Panc1 (cell line): ENCODE measurements around the gene FSTL4. TPM values are rescaled to one million over a fixed set of nuclear protein-coding genes. Genes with fewer than 3 reads are reported as not detected.

Source experiments
- ATAC-seq: fragments of 200-7000 bp; cut with Tn5 transposase; 2 replicates; pipeline ENCODE4 v1.9.1; 2020; ENCODE audit warnings: mild to moderate bottlenecking, moderate library complexity
- BruUV-seq: library from RNA; stranded (reverse); fragments of 400-500 nt; replicated peaks from 2 replicates; lab custom pipeline; 2021; lab: Mats Ljungman, UMichigan
- CTCF ChIA-PET: fragments of 300-600 bp; sonication (Branson Sonifier 250); formaldehyde crosslinking; loops from one replicate; lab custom pipeline; 2022; ENCODE audit warnings: antibody characterized with exemption; lab: Charles Lee
- POLR2A ChIA-PET: fragments of 300-600 bp; sonication (Branson Sonifier 250); formaldehyde crosslinking; loops from one replicate; lab custom pipeline; 2022; ENCODE audit warnings: antibody characterized with exemption; lab: Charles Lee
- DNase-seq: peaks from one replicate; pipeline ENCODE4 v3.0.0-alpha.2; 2010; ENCODE audit warnings: low read depth, low spot score
- H3K27ac ChIP-seq: 2 replicates; pipeline ENCODE4 v1.5.1; 2011; ENCODE audit warnings: mild to moderate bottlenecking, low read length, inconsistent platforms
- H3K27me3 ChIP-seq: fragments of 200-500 bp; sonication (Bioruptor generic); 2 replicates; pipeline ENCODE4 v1.6.0; 2014; ENCODE audit warnings: low read length, inconsistent platforms; ENCODE audit not compliant: control insufficient read depth, insufficient read depth
- H3K36me3 ChIP-seq: fragments of 200-500 bp; sonication (Bioruptor generic); 2 replicates; pipeline ENCODE4 v1.5.1; 2014; ENCODE audit warnings: inconsistent platforms, mild to moderate bottlenecking, low read length, moderate library complexity; ENCODE audit not compliant: control insufficient read depth, insufficient read depth
- H3K4me1 ChIP-seq: 2 replicates; pipeline ENCODE4 v1.5.1; 2011; ENCODE audit warnings: inconsistent platforms, mild to moderate bottlenecking, low read length, moderate library complexity; ENCODE audit not compliant: control insufficient read depth, insufficient read depth
- H3K4me3 ChIP-seq, 2 experiments: 2 replicates each; pipeline ENCODE4 v1.5.1; 2011 to 2012; ENCODE audit warnings: low read depth in 2 of 2, low read length in 2 of 2, mild to moderate bottlenecking in 2 of 2, inconsistent platforms in 1 of 2, moderate library complexity in 1 of 2
- H3K9me3 ChIP-seq: fragments of 200-500 bp; sonication (Bioruptor generic); 2 replicates; pipeline ENCODE4 v1.5.1; 2014; ENCODE audit warnings: low read depth, mild to moderate bottlenecking, inconsistent platforms, low read length, moderate library complexity; ENCODE audit not compliant: control insufficient read depth, insufficient read depth
- POLR2AphosphoS5 ChIP-seq: IDR thresholded peaks from 2 replicates; pipeline ENCODE4 v1.6.1; 2012; ENCODE audit warnings: mild to moderate bottlenecking, low read depth, low read length, moderate library complexity
- SIN3A ChIP-seq: IDR thresholded peaks from 2 replicates; pipeline ENCODE4 v1.6.1; 2012; ENCODE audit warnings: low read depth, mild to moderate bottlenecking, low read length, moderate library complexity, borderline replicate concordance; ENCODE audit not compliant: insufficient read depth
- TCF7L2 ChIP-seq: IDR thresholded peaks from 2 replicates; pipeline ENCODE4 v1.6.1; 2011; ENCODE audit warnings: mild to moderate bottlenecking, low read depth, low read length, inconsistent platforms
- in situ Hi-C: cut with HindIII; loops from 2 replicates; pipeline ENCODE4 v1.10.0; 2016; ENCODE audit warnings: low sequenced_read_pairs, low pct_unique_long_range_greater_than_20kb
- intact Hi-C: fragments of 100-400 bp; cut with micrococcal nuclease; formaldehyde crosslinking; loops from one replicate; pipeline ENCODE4 v1.10.0; 2022; ENCODE audit not compliant: unreplicated experiment
- total RNA-seq: library from RNA; stranded (reverse); gene quantifications from one replicate; pipeline ENCODE4 v1.2.1, GENCODE V29; 2021; ENCODE audit not compliant: unreplicated experiment
- TF ChIP-seq, protein P1 (sequence below), 2 experiments: IDR thresholded peaks; 2 replicates each; pipeline ENCODE4 v1.6.1; 2011 to 2012; ENCODE audit warnings: low read depth in 2 of 2, control low read depth in 1 of 2, low read length in 1 of 2, mild to moderate bottlenecking in 1 of 2, moderate library complexity in 1 of 2; ENCODE audit not compliant: insufficient read depth in 1 of 2
- TF ChIP-seq, protein P2 (sequence below): fragments of 450-650 bp; IDR thresholded peaks from 2 replicates; pipeline ENCODE4 v1.5.1; 2017; ENCODE audit warnings: mild to moderate bottlenecking

The FSTL4 gene
- total RNA-seq, 1 experiment from 2014 or later, result 0.18 TPM

DNA sequence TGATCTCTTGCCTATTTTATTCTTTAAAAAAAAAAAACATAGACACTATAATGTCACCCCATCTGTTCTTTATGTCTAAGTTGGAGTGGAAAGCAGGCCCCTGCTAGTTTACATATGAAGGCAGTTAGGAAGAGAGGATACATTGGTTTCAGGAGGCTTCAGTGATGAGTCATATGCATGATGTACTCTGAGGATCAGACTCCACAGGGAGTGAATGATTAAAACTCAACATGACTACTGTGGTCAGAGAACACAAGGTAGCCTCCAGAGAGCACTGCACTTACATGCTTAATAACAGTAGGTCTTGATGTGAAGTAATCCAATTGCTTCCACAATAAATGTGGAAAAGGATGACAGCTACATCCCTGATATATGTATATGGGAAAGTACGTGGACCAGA lies 22.7 kb upstream of the FSTL4 start:
- no peaks in the 10 kb centered on the region for H3K4me1 ChIP-seq
- no peaks in the 10 kb centered on the region for H3K9me3 ChIP-seq
- BruUV-seq, result no TSS peak
- CTCF ChIA-PET, result no interaction called here
- TF ChIP-seq SIN3A, result no peak
- POLR2A ChIA-PET, result interaction anchor here (0.6 kb wide), 1 partner anchor 96 kb away, joined by 3 read pairs; no protein-coding TSS in a partner anchor
- ATAC-seq (no peak), DNase-seq (no peak)
- H3K4me3 ChIP-seq, result no peak overlapping the region
- no peaks in the 10 kb centered on the region for H3K36me3 ChIP-seq
- in situ Hi-C loops (no loop called here), intact Hi-C loops (no loop called here)
- peaks cover 7% of the 10 kb centered on the region; the same call in 1 of the 2 replicates for H3K27me3 ChIP-seq
- H3K27ac ChIP-seq, result no peak overlapping the region

DNA sequence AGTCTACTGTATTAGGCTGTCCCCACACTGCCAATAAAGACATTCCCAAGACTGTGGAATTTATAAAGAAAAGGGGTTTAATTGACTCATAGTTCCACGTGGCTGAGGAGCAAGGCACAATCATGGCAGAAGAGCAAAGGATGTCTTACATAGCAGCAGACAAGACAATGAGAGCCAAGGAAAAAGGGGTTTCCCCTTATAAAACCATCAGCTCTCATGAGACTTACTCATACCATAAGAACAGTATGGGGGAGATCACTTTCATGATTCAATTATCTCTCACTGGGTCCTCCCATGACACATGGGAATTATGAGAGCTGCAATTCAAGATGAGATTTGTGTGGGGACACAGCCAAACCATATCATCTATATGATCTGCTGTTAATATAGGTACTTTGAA lies 14.8 kb upstream of the FSTL4 start:
- H3K4me1 ChIP-seq, result no peaks in the 10 kb centered on the region
- H3K4me3 ChIP-seq, result no peak overlapping the region
- H3K36me3 ChIP-seq, result no peaks in the 10 kb centered on the region
- no peak for ATAC-seq
- no peak for DNase-seq
- TF ChIP-seq POLR2AphosphoS5, result no peak
- TF ChIP-seq TCF7L2, result no peak
- TF ChIP-seq, protein P1, sequence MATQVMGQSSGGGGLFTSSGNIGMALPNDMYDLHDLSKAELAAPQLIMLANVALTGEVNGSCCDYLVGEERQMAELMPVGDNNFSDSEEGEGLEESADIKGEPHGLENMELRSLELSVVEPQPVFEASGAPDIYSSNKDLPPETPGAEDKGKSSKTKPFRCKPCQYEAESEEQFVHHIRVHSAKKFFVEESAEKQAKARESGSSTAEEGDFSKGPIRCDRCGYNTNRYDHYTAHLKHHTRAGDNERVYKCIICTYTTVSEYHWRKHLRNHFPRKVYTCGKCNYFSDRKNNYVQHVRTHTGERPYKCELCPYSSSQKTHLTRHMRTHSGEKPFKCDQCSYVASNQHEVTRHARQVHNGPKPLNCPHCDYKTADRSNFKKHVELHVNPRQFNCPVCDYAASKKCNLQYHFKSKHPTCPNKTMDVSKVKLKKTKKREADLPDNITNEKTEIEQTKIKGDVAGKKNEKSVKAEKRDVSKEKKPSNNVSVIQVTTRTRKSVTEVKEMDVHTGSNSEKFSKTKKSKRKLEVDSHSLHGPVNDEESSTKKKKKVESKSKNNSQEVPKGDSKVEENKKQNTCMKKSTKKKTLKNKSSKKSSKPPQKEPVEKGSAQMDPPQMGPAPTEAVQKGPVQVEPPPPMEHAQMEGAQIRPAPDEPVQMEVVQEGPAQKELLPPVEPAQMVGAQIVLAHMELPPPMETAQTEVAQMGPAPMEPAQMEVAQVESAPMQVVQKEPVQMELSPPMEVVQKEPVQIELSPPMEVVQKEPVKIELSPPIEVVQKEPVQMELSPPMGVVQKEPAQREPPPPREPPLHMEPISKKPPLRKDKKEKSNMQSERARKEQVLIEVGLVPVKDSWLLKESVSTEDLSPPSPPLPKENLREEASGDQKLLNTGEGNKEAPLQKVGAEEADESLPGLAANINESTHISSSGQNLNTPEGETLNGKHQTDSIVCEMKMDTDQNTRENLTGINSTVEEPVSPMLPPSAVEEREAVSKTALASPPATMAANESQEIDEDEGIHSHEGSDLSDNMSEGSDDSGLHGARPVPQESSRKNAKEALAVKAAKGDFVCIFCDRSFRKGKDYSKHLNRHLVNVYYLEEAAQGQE (IDR thresholded peaks at IDR 0.05; ENCODE audit: insufficient read depth in 1 of 2, low read depth in 2 of 2, low read length in 1 of 2), result no peak
- TF ChIP-seq SIN3A, result no peak
- TF ChIP-seq, protein P2, sequence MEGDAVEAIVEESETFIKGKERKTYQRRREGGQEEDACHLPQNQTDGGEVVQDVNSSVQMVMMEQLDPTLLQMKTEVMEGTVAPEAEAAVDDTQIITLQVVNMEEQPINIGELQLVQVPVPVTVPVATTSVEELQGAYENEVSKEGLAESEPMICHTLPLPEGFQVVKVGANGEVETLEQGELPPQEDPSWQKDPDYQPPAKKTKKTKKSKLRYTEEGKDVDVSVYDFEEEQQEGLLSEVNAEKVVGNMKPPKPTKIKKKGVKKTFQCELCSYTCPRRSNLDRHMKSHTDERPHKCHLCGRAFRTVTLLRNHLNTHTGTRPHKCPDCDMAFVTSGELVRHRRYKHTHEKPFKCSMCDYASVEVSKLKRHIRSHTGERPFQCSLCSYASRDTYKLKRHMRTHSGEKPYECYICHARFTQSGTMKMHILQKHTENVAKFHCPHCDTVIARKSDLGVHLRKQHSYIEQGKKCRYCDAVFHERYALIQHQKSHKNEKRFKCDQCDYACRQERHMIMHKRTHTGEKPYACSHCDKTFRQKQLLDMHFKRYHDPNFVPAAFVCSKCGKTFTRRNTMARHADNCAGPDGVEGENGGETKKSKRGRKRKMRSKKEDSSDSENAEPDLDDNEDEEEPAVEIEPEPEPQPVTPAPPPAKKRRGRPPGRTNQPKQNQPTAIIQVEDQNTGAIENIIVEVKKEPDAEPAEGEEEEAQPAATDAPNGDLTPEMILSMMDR, result no peak
- POLR2A ChIA-PET, result no interaction called here
- no peaks in the 10 kb centered on the region; the same call in 1 of the 2 replicates for H3K27me3 ChIP-seq
- H3K27ac ChIP-seq, result no peak overlapping the region
- intact Hi-C loops (no loop called here), in situ Hi-C loops (no loop called here)
- BruUV-seq, result no TSS peak
- H3K9me3 ChIP-seq, result no peaks in the 10 kb centered on the region
- CTCF ChIA-PET, result no interaction called here

DNA sequence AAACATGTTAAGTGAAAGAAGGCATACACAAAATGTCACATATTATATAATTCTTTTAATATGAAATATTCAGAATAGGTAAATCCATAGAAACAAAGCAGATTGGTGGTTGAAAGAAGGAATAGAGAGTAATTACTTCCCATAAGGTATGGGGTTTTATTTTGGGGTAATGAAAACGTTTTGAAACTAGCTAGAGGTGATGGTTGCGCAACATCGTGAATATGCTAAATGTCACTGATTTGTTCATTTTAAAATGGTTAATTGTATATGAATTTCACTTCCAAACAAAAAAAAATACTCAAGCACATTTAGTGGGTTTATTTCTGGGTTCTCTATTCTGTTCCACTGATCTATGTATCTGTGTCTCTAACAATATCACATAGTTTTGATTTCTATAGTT lies 12.0 kb upstream of the FSTL4 start:
- ChIA-PET CTCF (no interaction called here), POLR2A (no interaction called here)
- TF ChIP-seq TCF7L2 (no peak), SIN3A (no peak), POLR2AphosphoS5 (no peak)
- TF ChIP-seq, protein P2, result no peak
- TF ChIP-seq, protein P1 (IDR thresholded peaks at IDR 0.05; ENCODE audit: insufficient read depth in 1 of 2, low read depth in 2 of 2, low read length in 1 of 2), result no peak
- in situ Hi-C loops (no loop called here), intact Hi-C loops (no loop called here)
- H3K4me3 ChIP-seq, result no peak overlapping the region
- BruUV-seq, result no TSS peak
- no peaks in the 10 kb centered on the region for H3K4me1 ChIP-seq
- peaks cover 7% of the 10 kb centered on the region; the same call in 1 of the 2 replicates for H3K27me3 ChIP-seq
- H3K27ac ChIP-seq, result no peak overlapping the region
- DNase-seq (no peak), ATAC-seq (no peak)
- no peaks in the 10 kb centered on the region for H3K9me3 ChIP-seq
- no peaks in the 10 kb centered on the region for H3K36me3 ChIP-seq
